ENCODE data around the gene CREB5.

CREB5 gene

DNA sequence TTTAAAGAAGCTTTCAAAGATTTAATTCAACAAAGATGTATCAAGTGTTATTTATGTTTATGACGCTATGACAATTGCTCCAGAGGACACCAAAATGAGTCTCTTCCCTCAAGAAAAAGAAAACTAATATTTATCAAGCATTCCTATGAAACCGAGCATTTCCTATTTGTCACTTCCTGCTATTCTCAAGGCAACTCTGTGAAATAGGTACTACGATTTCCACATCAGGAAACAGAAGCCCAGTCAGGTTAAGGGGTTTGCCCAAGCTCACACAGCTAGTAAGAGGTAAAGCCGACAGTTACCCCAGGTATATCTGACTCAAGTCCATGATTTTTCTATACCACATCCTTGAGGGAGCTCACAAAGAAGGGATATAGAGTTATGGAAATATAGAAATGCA lies 459.9 kb downstream of the CREB5 start:
- no peak for DNase-seq

GRCh38 chr7:28873365-28873764 lies 461.0 kb downstream of the CREB5 start:
- DNase-seq = no peak

- DNase-seq = no peak
Observed at GRCh38 chr7:28874001-28874400, 461.7 kb downstream of the CREB5 start.

Measured in activated CD4-positive, alpha-beta T cell treated with anti-CD3 and anti-CD28 coated beads, Interleukin-2, amount 50 U/mL, for 48 hours (primary cell).